IMR-90 (cell line): Measurements from ENCODE around the gene TRPM8. TPM values are rescaled to one million over a fixed set of nuclear protein-coding genes. Genes with fewer than 3 reads are reported as not detected.

ENCODE experiments used
- ATAC-seq: fragments of 200-7000 bp; cut with Tn5 transposase; 2 replicates; pipeline ENCODE4 v1.9.1; 2020; ENCODE audit warnings: low read depth, mild to moderate bottlenecking, moderate library complexity
- BruUV-seq: library from RNA; stranded (reverse); fragments of 400-500 nt; replicated peaks from 2 replicates; lab custom pipeline; 2021; lab: Mats Ljungman, UMichigan
- CTCF ChIA-PET: fragments of 300-600 bp; formaldehyde crosslinking; extraction: SDS; loops from one replicate; lab custom pipeline; 2021; ENCODE audit warnings: antibody characterized with exemption; lab: Yijun Ruan, JAX
- POLR2A ChIA-PET: fragments of 300-600 bp; sonication (Branson Sonifier 250); formaldehyde crosslinking; loops from one replicate; lab custom pipeline; 2022; ENCODE audit warnings: antibody characterized with exemption; ENCODE audit not compliant: unreplicated experiment; lab: Charles Lee
- DNase-seq: peaks from one replicate; pipeline ENCODE4 v3.0.0; 2013
- H2AFZ ChIP-seq: replicated peaks from 2 replicates; pipeline ENCODE3; 2013; ENCODE audit warnings: low read length, mild to moderate bottlenecking; ENCODE audit not compliant: poor library complexity
- H2AK5ac ChIP-seq: 2 replicates; pipeline ENCODE4 v1.6.1; 2013; ENCODE audit warnings: low read depth, low read length, inconsistent platforms
- H2AK9ac ChIP-seq: replicated peaks from 2 replicates; pipeline ENCODE3; 2013; ENCODE audit warnings: mild to moderate bottlenecking, low read depth, low read length, moderate library complexity; ENCODE audit not compliant: poor library complexity
- H2BK120ac ChIP-seq: 2 replicates; pipeline ENCODE4 v1.6.1; 2013; ENCODE audit warnings: low read depth, low read length, inconsistent platforms
- H2BK15ac ChIP-seq: 3 replicates; pipeline ENCODE4 v1.6.1; 2013; ENCODE audit warnings: low read depth, low read length, inconsistent platforms
- H2BK20ac ChIP-seq: 2 replicates; pipeline ENCODE4 v1.6.1; 2013; ENCODE audit warnings: low read depth, mild to moderate bottlenecking, inconsistent platforms, low read length, moderate library complexity
- H2BK5ac ChIP-seq: 2 replicates; pipeline ENCODE4 v1.6.1; 2013; ENCODE audit warnings: mild to moderate bottlenecking, low read depth, low read length, inconsistent platforms; ENCODE audit not compliant: poor library complexity, severe bottlenecking
- H3K14ac ChIP-seq: replicated peaks from 2 replicates; pipeline ENCODE4 v1.6.1; 2013; ENCODE audit warnings: low read depth, low read length, inconsistent platforms
- H3K18ac ChIP-seq: 2 replicates; pipeline ENCODE4 v1.6.1; 2013; ENCODE audit warnings: low read depth, low read length, control low read depth
- H3K23ac ChIP-seq: 2 replicates; pipeline ENCODE4 v1.6.1; 2013; ENCODE audit warnings: low read depth, low read length, inconsistent platforms
- H3K27ac ChIP-seq: 2 replicates; pipeline ENCODE4 v1.5.1; 2013; ENCODE audit warnings: mild to moderate bottlenecking, control low read depth, low read length; ENCODE audit not compliant: insufficient read depth
- H3K27me3 ChIP-seq: 2 replicates; pipeline ENCODE4 v1.6.1; 2013; ENCODE audit warnings: low read length; ENCODE audit not compliant: control insufficient read depth, insufficient read depth
- H3K36me3 ChIP-seq: 2 replicates; pipeline ENCODE4 v1.6.1; 2013; ENCODE audit warnings: low read length, mixed read lengths; ENCODE audit not compliant: control insufficient read depth, insufficient read depth
- H3K4ac ChIP-seq: 2 replicates; pipeline ENCODE4 v1.6.1; 2013; ENCODE audit warnings: low read depth, low read length, inconsistent platforms
- H3K4me1 ChIP-seq: 2 replicates; pipeline ENCODE4 v1.6.1; 2013; ENCODE audit warnings: low read length, mixed read lengths; ENCODE audit not compliant: control insufficient read depth, insufficient read depth
- H3K4me2 ChIP-seq: 2 replicates; pipeline ENCODE4 v1.6.1; 2013; ENCODE audit warnings: low read depth, mild to moderate bottlenecking, control low read depth, low read length, moderate library complexity
- H3K4me3 ChIP-seq: 2 replicates; pipeline ENCODE4 v1.5.1; 2013; ENCODE audit warnings: low read depth, mild to moderate bottlenecking, control low read depth, low read length, moderate library complexity; ENCODE audit not compliant: insufficient read depth
- H3K56ac ChIP-seq: 2 replicates; pipeline ENCODE4 v1.6.1; 2013; ENCODE audit warnings: low read length, inconsistent platforms; ENCODE audit not compliant: insufficient read depth; ENCODE audit errors: extremely low read depth
- H3K79me1 ChIP-seq, 2 experiments: 2 replicates each; pipeline ENCODE4 v1.6.1; 2013; ENCODE audit warnings: low read length in 2 of 2, inconsistent platforms in 1 of 2, low read depth in 1 of 2
- H3K9ac ChIP-seq: 2 replicates; pipeline ENCODE4 v1.6.1; 2013; ENCODE audit warnings: low read depth, low read length, control low read depth
- H3K9me1 ChIP-seq: 2 replicates; pipeline ENCODE4 v1.6.1; 2013; ENCODE audit warnings: low read length, inconsistent platforms; ENCODE audit not compliant: insufficient read depth
- H3K9me3 ChIP-seq: 2 replicates; pipeline ENCODE4 v1.6.1; 2013; ENCODE audit warnings: low read length; ENCODE audit not compliant: control insufficient read depth, insufficient read depth
- H4K20me1 ChIP-seq: 2 replicates; pipeline ENCODE4 v1.6.1; 2013; ENCODE audit warnings: low read length, inconsistent platforms; ENCODE audit not compliant: insufficient read depth
- H4K5ac ChIP-seq: 2 replicates; pipeline ENCODE4 v1.6.1; 2013; ENCODE audit warnings: mild to moderate bottlenecking, low read depth, low read length, control low read depth
- H4K8ac ChIP-seq, 2 experiments: 2 replicates each; pipeline ENCODE4 v1.6.1; 2013; ENCODE audit warnings: low read depth in 2 of 2, low read length in 2 of 2, control low read depth in 1 of 2, inconsistent platforms in 1 of 2
- H4K91ac ChIP-seq: 2 replicates; pipeline ENCODE4 v1.6.1; 2013; ENCODE audit warnings: low read depth, low read length, inconsistent platforms; ENCODE audit not compliant: insufficient read depth
- MAFK ChIP-seq: IDR thresholded peaks from 2 replicates; pipeline ENCODE4 v1.6.1; 2012; ENCODE audit warnings: low read depth, low read length, improper control_type of control experiment
- WGBS, 2 experiments: methylation state at CpG; one replicate each; pipeline versions ENCODE4 v1.1.5 to v1.1.7; 2013; ENCODE audit warnings: missing lambda C conversion rate in 2 of 2; ENCODE audit not compliant: insufficient read length in 1 of 2; ENCODE audit errors: extremely low coverage in 2 of 2; 5-methylcytosine and 5-hydroxymethylcytosine counted together
- dilution Hi-C: fragments of 300-500 bp; cut with HindIII; formaldehyde crosslinking; loops from one replicate; pipeline ENCODE4 v1.14.3; 2018; ENCODE audit warnings: low sequenced_read_pairs; ENCODE audit not compliant: unreplicated experiment
- in situ Hi-C: fragments of 300-500 bp; cut with MboI; formaldehyde crosslinking; loops from 3 replicates; pipeline ENCODE4 v1.14.3; 2019; ENCODE audit warnings: low sequenced_read_pairs, inconsistent platforms, mixed read lengths
- intact Hi-C: fragments of 100-400 bp; cut with micrococcal nuclease; formaldehyde crosslinking; loops from 2 replicates; pipeline ENCODE4 v1.10.0; 2022
- polyA plus RNA-seq, 3 experiments: library from polyadenylated mRNA; depleted of rRNA; stranded (reverse); fragments of >200 nt; gene quantifications; 2 replicates each; pipeline ENCODE4 v1.2.3, GENCODE V29; 2012; ENCODE audit warnings: low replicate concordance in 1 of 3
- total RNA-seq: library from RNA; depleted of rRNA; stranded (reverse); fragments of >200 nt; gene quantifications from 2 replicates; pipeline ENCODE4 v1.2.3, GENCODE V29; 2012

TRPM8 gene
- total and polyA plus RNA-seq, 2 of the 4 experiments (the other 2 are of a cell fraction): not detected

DNA sequence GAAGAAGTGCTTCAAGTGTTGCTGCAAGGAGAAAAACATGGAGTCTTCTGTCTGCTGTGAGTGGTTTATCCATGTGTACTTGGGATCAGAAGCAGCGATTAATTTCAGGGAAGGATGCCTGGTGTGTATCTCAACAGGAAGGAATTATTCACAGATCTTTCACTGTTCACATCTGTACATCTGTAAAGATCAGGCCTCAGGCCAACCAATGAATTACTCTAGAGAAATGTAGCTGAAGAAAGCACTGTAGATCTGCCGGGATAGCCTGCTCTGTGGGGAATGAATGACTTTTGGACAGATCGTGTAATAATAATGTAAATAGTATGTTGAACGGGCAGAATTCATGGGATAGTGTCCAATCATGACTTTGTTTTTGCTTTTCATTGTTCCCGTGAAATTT lies 79.3 kb downstream of the TRPM8 start:
- Histone ChIP-seq H3K9ac (no peak overlapping the region), H3K9me1 (0 out of 2 replicates have a peak, but pooled peaks cover 3% of the 10 kb centered on the region), H4K5ac (no peak overlapping the region), H3K14ac (no peak overlapping the region), H2AFZ (no peak overlapping the region), H3K56ac (no peak overlapping the region), H3K9me3 (no peaks in the 10 kb centered on the region), H3K18ac (no peak overlapping the region), H4K20me1 (no peaks in the 10 kb centered on the region), H3K4ac (no peak overlapping the region), H3K4me2 (no peak overlapping the region), H3K27ac (no peak overlapping the region), H2AK9ac (no peak overlapping the region), H4K8ac (no peak overlapping the region), H3K27me3 (peaks cover 4% of the 10 kb centered on the region), H2BK5ac (no peak overlapping the region), H2BK15ac (no peak overlapping the region), H2BK20ac (no peak overlapping the region), H3K4me3 (no peak overlapping the region), H3K36me3 (no peaks in the 10 kb centered on the region), H2AK5ac (no peak overlapping the region), H2BK120ac (no peak overlapping the region), H3K79me1 (no peaks in the 10 kb centered on the region), H3K23ac (no peak overlapping the region), H4K91ac (no peak overlapping the region), H3K4me1 (peaks cover 2% of the 10 kb centered on the region; the same call in 1 of the 2 replicates)
- WGBS, 2 experiments: no CpG with 5 or more reads among the region's 5 CpGs
- DNase-seq: peak; percentile 45
- intact Hi-C loops: no loop called here
- BruUV-seq: no TSS peak
- CTCF ChIA-PET: no interaction called here
- POLR2A ChIA-PET: no interaction called here
- in situ Hi-C loops: no loop called here
- TF ChIP-seq MAFK: no peak
- peak; percentile 37; the same call in 1 of the 2 replicates for ATAC-seq
- dilution Hi-C loops: no loop called here
